SH-SY5Y (cell line): Measurements from ENCODE around the gene LSM2.

Source experiments
- GATA2 ChIP-seq: IDR thresholded peaks from 2 replicates; pipeline ENCODE4 v1.6.1; 2011; ENCODE audit warnings: mild to moderate bottlenecking, low read depth, low read length
- GATA3 ChIP-seq: IDR thresholded peaks from 2 replicates; pipeline ENCODE4 v1.6.1; 2011; ENCODE audit warnings: low read depth, mild to moderate bottlenecking, low read length, moderate library complexity

DNA sequence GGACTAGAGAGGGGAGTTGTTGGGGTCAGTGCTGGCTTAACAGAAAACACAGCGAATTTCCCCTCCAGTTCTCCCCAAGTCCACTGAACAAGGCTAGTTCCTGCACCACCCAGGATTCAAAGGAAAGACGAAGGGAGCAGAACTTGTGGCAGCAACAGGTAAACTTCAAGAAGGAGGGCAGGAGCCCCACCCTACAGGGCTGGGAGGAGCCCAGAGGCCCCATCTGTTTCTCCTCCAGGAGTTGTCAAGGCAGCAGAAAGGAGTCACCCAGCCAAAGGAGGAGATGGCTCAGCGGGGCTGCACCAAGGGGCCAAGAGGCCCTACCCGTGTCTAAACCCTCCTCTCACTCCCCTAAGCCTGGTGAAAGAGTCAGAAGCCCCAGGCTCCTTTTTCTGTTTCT, 42.6 kb downstream of the LSM2 start:
- TF ChIP-seq GATA2 (no peak), GATA3 (no peak)
